NB4 (cell line): ENCODE measurements around the gene MYH9.

Source experiments
- CTCF ChIP-seq: IDR thresholded peaks from one replicate; pipeline ENCODE4 v1.5.1; 2012; ENCODE audit warnings: low read depth, low read length
- MAX ChIP-seq: IDR thresholded peaks from 2 replicates; pipeline ENCODE4 v1.6.1; 2011; ENCODE audit warnings: low read depth, low read length
- MYC ChIP-seq: IDR thresholded peaks from 2 replicates; pipeline ENCODE4 v1.6.1; 2011; ENCODE audit warnings: low read depth, low read length
- POLR2A ChIP-seq: IDR thresholded peaks from 2 replicates; pipeline ENCODE4 v1.6.1; 2011; ENCODE audit warnings: mild to moderate bottlenecking; ENCODE audit not compliant: insufficient read length; ENCODE audit errors: extremely low read depth

- TF ChIP-seq CTCF (no peak), POLR2A (no peak), MAX (no peak), MYC (no peak)
Measured at GRCh38 chr22:36360011-36360410, 27.8 kb downstream of the MYH9 start.
